SIG-M5 (cell line): ENCODE measurements around the gene GPR152.
"Not testable (repeated sequence)": the region's sequence is repeated elsewhere in the genome, so short reads cannot be mapped to it uniquely, and the experiment has no call there.

Experiments
- DNase-seq: peaks from one replicate; lab custom pipeline; 2025; lab: John Stamatoyannopoulos, UW

GPR152 gene

GRCh38 chr11:67489885-67490726 is 37.6 kb upstream of the GPR152 start:
- DNase-seq, result no peak

- no peak for DNase-seq
Observed at GRCh38 chr11:67489203-67489884, 36.8 kb upstream of the GPR152 start.

GRCh38 chr11:67486481-67487195 is 34.1 kb upstream of the GPR152 start:
- DNase-seq, result no peak

GRCh38 chr11:67485873-67486361 is 33.4 kb upstream of the GPR152 start:
- not testable (repeated sequence) for DNase-seq

- DNase-seq, result no peak
Observed at GRCh38 chr11:67484847-67485311, 32.4 kb upstream of the GPR152 start.

- DNase-seq, result no peak
Observed at GRCh38 chr11:67483831-67484665, 31.5 kb upstream of the GPR152 start.

- DNase-seq, result peak; percentile 80
Observed at GRCh38 chr11:67482827-67483798, 30.6 kb upstream of the GPR152 start, which contains the start of gene AIP. Gene AIP (plus strand): TSS chr11:67483026. CDS start chr11:67483159, 133 bp downstream.

- peak; percentile 69 for DNase-seq
Observed at GRCh38 chr11:67482275-67482826, 29.8 kb upstream of the GPR152 start.

- not testable (repeated sequence) for DNase-seq
Observed at GRCh38 chr11:67477344-67478050, 25.0 kb upstream of the GPR152 start.

- DNase-seq, result not testable (repeated sequence)
Observed at GRCh38 chr11:67476692-67477091, 24.2 kb upstream of the GPR152 start.

GRCh38 chr11:67472882-67473281 is 20.4 kb upstream of the GPR152 start:
- no peak for DNase-seq

- DNase-seq, result no peak
Observed at GRCh38 chr11:67470337-67471002, 17.9 kb upstream of the GPR152 start.

- no peak for DNase-seq
Observed at GRCh38 chr11:67469508-67469811, 16.9 kb upstream of the GPR152 start.

- peak; percentile 14 for DNase-seq
Observed at GRCh38 chr11:67468759-67469507, 16.4 kb upstream of the GPR152 start, which contains the start of gene TMEM134. Gene TMEM134 (minus strand): TSS chr11:67469251. CDS start chr11:67469192, 59 bp downstream.

GRCh38 chr11:67468456-67468758 is 15.9 kb upstream of the GPR152 start:
- DNase-seq, result no peak

GRCh38 chr11:67468056-67468455 is 15.5 kb upstream of the GPR152 start:
- DNase-seq, result no peak

GRCh38 chr11:67466962-67467771 is 14.6 kb upstream of the GPR152 start:
- DNase-seq, result no peak
